Dermis lymphatic vessel endothelial cell (primary cell): ENCODE results near the gene KLHL3. TPM values are rescaled to one million over a fixed set of nuclear protein-coding genes. Genes with fewer than 3 reads are reported as not detected.

Source experiments
- total RNA-seq: library from RNA; depleted of rRNA; stranded (reverse); fragments of >200 nt; gene quantifications from 2 replicates; pipeline ENCODE4 v1.2.1, GENCODE V29; 2014

Gene KLHL3
- total RNA-seq, result 29.2 and 48.6 TPM in 2 replicates

GRCh38 chr5:137735555-137736284 lies at the start of gene KLHL3:
Gene KLHL3 (minus strand): TSS chr5:137736089. CDS start chr5:137735646, 443 bp downstream.

GRCh38 chr5:137754188-137754960 lies 18.5 kb upstream of the KLHL3 start, which contains the start of gene HNRNPA0:
Gene HNRNPA0 (minus strand): TSS chr5:137754363. CDS start chr5:137754066, 297 bp downstream.

Other genes with a start within 250 kb of the KLHL3 start
- gene SPOCK1, start 236.8 kb downstream of the KLHL3 start, total RNA-seq, result 0.33 and 0.52 TPM in 2 replicates
- 17.3 and 19.8 TPM in 2 replicates for gene HNRNPA0, start 18.3 kb upstream of the KLHL3 start, total RNA-seq
- gene MYOT, start 131.8 kb upstream of the KLHL3 start, total RNA-seq, result not detected in 2 replicates
- gene PKD2L2, start 153.4 kb upstream of the KLHL3 start, total RNA-seq, result not detected in 2 replicates